GM21737 (cell line): Measurements from ENCODE around the gene NECAB3.
"Not testable (repeated sequence)": the region's sequence is repeated elsewhere in the genome, so short reads cannot be mapped to it uniquely, and the experiment has no call there.

Experiments
- ATAC-seq: cut with Tn5 transposase; IDR thresholded peaks from one replicate; pipeline ENCODE4 v1.9.1; 2021; ENCODE audit warnings: mild to moderate bottlenecking, moderate library complexity; ENCODE audit not compliant: unreplicated experiment

NECAB3 gene

DNA sequence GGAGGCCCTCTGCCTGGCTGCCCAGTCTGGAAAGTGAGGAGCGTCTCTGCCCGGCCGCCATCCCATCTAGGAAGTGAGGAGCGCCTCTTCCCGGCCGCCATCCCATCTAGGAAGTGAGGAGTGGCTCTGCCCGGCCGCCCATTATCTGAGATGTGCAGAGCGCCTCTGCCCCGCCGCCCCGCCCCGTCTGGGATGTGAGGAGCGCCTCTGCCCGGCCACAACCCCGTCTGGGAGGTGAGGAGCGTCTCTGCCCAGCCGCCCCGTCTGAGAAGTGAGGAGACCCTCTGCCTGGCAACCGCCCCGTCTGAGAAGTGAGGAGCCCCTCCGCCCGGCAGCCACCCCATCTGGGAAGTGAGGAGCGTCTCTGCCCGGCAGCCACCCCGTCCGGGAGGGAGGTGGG lies 24.7 kb upstream of the NECAB3 start:
- not testable (repeated sequence) for ATAC-seq

DNA sequence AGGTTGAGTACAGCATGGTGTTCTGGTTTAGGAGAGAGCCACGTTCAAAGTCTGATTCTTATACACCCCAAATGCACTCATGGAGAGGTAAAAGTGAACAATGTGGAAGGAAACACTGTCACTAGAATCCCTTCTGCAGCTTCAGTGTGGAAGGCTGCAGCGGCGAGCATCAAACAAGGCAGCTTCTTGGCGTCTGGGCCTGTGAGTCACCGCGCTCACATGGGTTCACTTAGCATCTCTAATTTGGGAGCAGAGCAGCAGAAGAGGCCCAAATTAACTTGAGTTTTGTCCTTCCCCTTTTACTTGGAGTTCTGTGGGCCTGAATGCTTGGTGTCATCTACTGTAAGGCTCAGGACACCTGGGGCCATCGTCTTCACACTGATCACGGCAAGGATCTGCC lies 22.9 kb upstream of the NECAB3 start:
- no peak for ATAC-seq

DNA sequence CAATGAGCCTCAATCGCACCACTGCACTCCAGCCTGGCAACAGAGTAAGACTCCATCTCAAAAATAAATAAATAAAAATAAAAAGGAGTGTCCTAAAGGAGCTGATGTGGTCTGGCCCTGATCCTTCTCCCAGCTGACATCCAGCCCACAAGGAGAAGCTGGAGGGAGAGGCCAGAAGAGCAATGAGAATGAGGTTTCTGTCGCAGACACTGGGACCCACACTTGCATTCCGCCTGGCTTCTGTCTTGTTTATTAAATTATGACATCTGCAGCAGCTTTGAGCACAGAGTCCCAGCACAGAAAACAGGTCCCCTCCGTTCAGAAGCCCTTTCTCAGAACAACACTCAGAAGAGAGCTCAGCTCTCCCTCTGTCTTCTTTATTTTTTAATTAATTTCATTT lies 22.2 kb upstream of the NECAB3 start:
- ATAC-seq, result no peak

DNA sequence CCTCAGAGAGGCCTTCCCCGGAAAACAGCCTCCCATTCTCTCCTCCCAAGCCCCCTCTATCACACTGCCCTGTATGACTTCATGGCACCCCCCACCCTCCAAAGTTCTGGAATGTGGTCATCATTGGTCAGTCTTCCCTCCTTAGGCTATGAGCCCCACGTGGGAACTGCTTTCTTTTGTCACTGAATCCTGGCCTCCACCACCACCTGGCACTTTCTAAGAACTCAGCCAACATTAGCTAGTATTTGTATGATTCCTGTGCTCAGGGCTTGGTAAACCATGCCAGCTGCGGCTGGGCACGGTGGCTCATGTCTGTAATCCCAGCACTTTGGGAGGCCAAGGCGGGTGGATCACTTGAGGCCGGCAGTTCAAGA lies 20.4 kb upstream of the NECAB3 start:
- no peak for ATAC-seq

DNA sequence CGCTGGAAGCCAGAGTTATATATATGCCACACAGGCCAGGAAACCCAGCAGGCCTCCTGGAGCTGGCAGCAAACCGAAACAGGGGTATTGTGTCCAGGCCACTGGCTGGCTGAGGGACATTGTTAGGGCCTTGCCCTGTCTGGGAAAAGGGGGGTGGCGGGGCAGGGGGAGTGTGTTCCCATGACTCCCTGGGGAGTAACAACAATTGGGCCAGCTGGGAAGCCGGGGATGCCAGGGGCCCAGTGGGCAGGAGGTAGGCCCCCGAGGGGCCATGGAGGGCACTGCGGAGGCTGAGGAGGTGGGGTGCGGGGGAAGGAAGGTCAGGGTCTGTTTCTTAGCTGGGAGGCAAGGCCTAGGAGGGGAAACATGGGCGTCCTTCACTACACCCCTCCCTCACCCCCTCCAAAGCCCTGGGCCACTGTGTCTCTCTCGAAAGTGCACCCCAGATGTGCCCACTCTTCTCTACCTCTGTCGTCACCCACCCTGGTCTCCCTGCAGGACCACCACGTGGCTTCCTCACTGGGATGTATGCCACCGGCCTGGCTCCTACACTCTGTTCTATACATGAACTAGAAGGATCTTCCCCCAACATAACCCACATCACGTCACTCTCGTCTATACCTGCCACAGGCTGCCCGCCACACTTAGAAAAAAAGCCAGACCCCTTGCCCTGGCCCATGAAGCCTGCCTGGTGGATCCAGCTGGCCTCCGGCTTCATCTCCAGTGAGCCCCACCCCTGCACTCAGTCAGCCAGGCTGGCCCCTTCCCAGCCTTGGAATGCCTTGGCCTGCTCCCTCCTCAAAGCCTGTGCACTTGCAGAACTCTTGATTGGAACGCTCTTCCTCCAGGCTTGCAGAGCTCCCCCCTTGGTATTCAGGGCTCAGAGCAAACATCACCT lies 19.8 kb upstream of the NECAB3 start:
- ATAC-seq, result no peak

DNA sequence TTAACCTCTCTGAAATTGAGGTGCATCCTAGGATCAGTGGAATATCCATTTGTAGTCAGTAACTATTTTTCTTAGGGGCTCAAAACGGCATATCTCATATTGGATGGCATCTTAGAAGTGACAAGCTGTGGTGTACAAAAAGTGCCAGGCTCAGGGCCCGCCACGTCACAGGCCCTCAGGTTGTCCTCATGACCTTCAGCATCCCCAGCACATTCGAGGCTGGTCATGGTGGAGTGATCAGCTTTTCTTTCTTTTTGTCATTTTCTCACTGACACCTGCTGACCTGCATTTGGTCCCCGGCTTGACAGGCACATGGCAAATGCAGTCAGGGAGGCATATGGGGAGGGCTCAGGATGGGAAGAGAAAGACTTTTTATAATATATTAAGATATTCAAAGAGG lies 19.1 kb upstream of the NECAB3 start:
- ATAC-seq, result no peak

DNA sequence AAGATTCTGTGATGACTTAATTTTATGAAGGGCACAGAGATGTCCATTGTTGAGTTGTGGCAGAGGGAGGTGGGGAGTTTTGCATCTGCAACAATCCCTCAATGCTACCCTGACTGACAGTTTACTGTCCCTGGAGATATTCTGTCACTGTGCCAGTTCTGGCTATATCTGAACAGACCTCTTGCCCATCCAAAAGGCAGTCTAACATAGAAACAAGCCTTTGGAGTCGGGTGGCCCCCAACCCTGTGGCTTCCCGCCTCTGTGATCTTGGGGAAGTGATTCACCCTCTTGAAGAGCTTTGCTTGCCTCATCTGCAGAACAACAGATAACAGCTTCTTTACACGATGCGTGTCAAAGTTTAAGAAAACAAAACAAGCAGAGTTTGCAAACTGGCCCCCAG lies 15.7 kb upstream of the NECAB3 start:
- ATAC-seq, result no peak

DNA sequence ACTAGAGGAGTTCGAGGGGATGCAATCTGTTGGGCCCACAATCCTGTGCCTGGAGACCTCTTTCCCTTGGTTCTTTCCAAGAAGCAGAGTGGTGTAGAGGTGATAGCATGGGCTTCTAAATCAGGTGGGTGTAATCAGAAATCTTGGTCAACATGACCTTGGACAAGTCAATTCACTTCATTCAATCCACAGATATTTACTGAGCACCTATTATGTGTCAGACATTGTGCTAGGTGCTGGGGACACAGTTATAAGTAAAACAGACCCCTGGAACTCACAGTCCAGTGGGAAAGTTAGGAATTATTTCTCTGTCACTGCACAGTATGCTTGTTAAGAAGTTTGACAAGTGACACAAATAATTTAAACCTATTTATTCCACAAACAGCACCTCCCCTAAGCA lies 15.3 kb upstream of the NECAB3 start:
- ATAC-seq, result no peak

DNA sequence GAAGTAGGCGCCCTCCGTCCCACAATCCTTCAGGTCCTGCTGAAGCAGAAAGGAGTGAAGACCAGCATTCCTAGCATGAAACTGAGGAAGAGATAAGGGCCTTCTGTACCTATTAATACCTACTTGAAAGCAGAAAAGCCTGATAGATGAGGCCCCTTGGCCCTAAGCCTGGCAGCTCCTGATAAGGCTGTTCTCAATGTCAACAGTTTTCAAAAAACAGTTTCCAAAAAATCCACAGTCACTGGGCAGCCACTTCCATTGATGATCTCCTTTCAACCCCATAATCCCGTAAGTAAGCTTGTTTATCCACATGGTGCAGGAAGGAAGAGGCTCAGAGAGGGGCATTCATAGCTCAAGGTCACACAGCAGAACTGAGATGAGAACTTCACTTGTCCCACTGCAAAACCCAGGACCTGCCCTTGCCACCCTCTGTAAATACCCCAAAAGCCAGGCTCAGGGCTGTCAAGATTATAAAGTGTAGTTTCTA lies 14.8 kb upstream of the NECAB3 start:
- no peak for ATAC-seq

DNA sequence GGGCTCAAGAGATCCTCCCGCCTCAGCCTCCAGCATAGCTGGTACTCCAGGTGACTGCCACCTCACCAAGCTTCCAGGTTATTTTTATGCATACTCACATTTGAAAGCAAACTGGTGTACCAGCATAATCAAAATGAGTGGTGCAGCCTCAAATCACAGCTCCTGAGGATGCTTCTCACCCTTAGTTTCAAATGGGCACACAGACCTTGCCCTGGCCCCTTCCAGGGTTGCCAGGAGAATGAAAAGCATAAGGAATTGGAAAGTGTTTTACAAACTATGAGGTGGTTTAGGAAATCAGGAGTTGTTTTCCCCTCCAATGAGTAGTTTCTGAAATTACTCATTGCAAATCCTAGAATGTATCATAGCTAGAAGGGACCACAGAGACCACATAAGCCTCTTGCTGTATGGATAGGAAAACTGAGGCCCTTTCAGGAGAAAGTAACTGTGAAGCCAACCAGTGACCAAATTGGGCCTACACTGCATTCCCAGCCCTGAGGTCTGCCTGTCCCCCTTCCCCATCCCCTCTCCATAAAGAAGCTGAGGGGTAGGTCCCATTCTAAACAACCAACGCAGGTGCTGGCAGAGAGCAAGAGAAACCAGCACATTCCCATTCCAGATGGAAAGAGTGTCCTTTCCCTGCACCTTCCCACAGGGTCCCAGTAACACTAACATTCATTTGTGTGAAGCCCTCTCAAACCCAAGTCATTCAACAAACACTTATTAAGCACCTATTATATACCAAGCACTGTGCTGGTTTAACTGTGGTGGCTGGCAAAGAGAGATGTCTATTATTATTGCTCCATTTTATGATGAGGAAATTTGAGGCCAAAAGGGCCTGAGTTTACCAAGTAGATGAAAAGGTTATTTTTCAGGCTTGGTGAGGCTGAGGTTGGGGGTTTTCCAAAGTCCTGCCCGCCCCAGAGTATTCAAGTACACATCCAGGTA lies 14.0 kb upstream of the NECAB3 start:
- ATAC-seq, result no peak

DNA sequence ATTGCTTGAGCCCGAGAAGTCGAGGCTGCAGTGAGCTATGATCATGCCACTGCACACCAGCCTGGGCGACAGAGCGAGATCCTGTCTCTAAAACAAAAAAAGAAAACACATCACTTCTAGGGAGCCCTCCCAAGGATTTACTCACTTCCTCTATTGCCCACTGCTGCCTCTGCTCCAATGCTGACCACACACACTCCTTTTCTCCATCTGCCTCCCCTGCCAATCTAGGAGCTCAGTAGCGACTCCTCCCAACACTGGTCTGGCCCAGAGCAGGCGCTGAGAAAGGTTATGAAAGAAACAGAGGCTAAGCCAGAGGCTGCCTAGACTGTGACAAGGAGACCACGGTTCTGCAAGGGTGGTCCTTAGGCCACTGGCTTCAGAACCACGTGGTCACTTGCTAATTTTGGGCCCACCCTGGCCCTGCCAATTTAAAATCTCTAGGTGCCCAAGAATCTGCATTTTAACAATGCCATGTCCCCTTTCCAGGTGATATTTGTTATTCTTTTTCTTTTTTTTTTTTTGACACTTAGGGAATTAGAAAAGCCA lies 13.2 kb upstream of the NECAB3 start:
- no peak for ATAC-seq

DNA sequence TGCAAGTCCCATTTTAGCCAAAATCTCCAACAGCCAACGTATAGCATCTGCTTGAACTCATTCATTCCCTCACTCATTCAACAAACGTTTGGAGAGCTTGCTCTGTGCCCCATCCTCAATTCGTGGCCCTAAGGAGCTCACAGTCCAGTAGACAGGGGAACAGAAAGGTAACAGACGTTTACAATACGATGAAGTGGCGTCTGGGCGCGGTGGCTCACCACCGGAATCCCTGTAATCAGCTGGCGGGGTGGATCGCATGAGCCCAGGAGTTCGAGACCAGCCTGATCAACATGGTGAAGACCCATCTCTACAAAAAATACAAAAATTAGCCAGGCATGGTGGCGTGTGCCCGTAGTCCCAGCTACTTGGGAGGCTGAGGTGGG lies 12.7 kb upstream of the NECAB3 start:
- ATAC-seq, result no peak

DNA sequence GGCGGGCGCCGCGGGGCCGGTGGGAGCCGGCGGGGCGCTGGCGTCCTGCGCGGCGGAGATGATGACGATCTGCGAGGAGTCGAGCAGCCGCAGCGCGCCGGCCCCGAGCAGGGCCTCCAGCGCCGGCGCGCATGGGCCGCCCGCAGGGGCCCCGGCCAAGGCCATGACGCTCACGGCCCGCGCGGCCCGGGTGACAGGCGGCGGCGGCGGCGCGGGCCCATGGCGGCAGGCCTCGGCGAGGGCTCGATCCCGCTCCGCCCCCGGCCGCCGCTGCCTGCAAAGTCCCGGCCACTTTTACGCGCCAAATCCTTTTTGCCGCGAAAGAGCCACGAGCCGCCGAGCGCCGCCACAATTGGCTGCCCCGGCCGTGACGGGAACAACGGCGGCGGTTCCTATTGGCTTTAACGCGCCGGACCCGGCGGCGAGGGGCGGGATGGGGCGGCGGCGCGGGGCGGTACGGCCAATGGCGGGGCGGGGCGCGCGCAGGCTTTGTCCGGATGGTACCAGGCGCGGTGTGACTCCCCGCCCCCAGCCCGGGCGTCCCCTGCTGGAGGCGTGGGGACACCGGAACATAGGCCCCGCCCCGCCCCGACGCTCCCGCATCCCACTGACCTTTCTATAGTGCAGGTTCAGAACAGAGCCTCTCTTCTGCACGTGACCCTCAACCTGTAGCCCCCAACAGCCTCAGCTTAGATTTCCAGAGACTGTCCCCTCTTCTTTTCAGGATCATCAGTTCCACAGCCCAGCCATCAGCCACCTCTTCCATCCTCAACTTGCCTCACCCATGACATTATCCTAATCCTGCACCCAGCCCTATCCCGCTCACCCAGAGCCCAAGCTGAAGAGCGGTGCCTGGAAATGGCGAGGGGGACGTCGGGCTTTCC lies 12.1 kb upstream of the NECAB3 start, which contains the start of gene E2F1:
Gene E2F1, minus strand, starts transcription at position 286 of the 884 bp plus-strand sequence. Its CDS starts 121 bp downstream, at position 165.
- ATAC-seq, result peak; percentile 81

DNA sequence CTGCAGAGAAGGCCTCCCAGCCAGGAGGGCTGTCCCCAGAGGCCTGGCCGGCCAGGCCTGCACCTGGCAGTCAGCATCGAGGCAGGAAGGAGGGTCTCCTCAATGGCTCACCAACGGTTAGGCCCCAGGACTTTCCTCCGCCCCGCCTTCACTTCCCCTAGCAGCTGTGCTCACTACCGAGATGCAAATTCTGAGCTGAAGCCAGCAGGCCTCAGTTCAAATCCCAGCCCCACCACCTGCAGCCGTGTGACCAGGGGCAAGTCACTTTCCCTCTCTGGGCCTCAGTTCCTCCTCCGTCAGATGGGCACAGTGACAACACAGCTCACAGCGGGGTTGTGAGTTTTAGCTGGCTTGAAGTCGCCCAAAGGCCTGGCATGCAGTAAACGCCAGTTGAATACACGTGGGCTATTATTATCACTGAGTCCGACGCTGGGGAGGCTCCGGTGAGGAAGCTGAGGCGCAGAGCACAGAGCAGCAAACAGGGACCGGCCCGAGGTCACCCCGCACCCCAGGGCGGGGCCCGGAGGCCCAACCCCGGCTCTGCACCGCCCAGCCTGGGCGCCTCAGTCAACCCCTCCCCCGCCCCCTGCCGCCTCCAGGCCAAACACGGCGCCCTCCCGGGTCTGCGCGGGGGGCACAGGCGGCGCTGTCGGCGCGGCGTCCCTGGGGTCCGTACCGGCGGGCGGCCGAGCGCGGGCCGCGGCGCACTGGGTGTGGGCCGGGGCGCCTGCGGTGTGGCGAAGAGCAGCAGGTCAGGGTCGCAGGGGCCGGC lies 11.3 kb upstream of the NECAB3 start:
- peak; percentile 37 for ATAC-seq

DNA sequence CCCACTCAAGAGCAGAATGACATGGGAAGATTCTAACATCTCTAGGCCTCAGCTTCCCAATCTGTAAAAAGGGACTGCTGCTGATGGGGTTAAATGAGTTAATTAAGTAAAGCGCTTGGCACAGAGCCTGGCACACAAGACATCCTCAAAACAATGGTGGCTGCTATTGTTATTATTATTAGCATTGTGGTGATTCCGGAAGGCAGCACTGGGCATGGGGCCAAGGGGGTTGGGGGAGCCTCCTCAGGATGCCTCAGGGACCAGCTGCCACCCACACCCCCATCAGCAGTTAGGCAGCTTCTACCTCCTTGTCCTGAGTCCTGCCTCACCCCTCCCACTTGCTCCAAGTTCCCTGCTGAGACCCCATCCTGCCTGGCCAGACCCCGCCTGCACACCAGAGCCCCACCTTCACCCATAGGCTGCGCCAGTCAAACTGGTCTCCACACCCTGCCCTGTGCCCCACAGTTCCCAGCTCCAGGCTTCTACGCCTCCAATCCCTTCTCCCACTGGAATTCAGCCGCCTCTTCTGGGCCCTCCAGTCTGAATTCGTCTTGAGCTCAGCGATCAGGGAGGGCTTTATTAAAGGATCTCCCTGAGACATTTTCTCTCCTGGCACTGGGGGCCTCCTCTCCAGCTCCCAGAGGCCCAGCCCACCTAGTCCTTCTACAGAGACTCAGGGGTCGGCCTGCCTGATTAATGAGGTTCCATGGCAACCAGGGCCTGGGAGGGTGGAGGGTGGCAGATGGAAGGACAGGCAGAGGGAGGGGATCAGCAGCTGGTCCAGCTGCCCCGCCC lies 10.5 kb upstream of the NECAB3 start:
- ATAC-seq, result no peak

DNA sequence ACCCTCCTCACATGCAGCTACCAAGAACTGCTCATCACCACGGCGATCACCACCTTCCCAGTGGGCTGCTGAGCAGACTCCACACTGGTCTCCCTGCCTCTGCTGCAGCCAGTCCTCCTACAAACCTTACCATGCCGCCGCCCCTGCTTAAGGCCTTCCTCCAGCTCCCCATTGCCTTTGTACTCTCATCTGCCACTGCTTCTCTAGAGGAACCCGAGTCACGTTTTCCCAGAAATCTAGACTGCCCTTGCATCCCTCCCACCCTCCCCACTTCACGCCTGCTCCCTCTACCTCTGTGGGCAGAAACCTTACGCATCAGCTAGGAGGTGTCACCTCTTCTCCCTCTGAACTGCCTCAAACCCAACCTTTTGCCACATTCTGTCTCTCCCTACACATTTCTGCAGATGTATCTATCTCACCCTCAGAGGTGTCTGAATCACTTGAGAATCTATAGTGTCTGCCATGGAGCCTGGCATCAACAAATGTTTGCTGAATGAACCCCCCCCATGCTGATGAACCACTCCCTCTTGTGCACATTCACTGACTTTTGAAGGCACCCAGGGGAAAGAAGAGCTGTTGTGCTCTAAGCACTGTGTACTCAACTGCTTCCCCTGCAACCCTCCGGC lies 7.6 kb upstream of the NECAB3 start:
- no peak for ATAC-seq

DNA sequence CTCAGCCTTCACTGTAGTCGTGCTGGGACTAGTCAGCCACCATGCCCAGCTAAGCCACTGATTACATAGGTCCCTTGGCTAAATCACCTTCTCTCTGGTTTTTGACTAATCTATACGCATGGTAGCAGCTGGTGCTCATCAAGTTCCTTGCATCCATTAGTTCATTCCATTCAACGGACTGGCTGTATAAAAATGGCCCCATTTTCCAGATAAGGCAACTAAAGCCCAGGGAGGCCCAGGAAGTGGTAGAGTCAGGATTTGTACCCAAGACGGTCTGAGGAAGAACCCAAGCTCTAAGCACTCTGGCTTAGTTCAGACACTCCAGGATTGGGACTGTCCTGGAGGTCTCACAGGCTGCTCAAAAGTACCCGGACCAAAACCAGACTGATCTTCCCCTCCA lies 7.1 kb upstream of the NECAB3 start:
- no peak for ATAC-seq

DNA sequence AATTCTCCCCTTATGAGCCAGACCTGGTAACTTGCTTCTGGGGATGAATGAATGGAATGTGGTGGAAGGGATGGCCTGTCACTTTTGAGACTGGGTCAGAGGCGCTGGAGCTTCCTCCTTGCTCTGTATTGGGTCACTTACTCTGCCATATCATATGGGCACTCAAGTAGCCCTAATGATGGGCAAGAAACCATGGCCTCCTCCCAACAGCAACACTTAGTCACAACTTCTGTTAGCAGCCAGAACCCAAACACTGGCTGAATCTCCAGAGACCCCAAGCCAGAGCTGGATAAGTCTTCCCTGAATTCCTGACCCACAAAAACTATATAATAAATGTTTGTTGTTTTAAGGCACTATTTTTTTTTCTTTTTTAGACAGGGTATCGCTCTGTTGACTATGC lies 6.5 kb upstream of the NECAB3 start:
- ATAC-seq, result no peak
